ENCODE measurements around the gene LHX3.

GRCh38 chr9:136159851-136160250, 45.1 kb downstream of the LHX3 start:
- TF ChIP-seq CTCF (conservative IDR thresholded peaks at IDR 0.05; ENCODE audit: low read depth, low read length) = no peak
- no peak for TF ChIP-seq EZH2phosphoT487 (IDR thresholded peaks at IDR 0.05; ENCODE audit: borderline replicate concordance, low read length)
